Liver (tissue), 3 donors: Measurements from ENCODE around the gene ADCY4.

Source experiments
- EGR1 ChIP-seq, 2 donors: IDR thresholded peaks; 2 replicates each; pipeline ENCODE4 v1.6.1; 2016 to 2018; ENCODE audit warnings: antibody characterized with exemption in 2 of 2, low read depth in 2 of 2
- FOXA1 ChIP-seq: IDR thresholded peaks from 2 replicates; pipeline ENCODE4 v1.6.1; 2016; ENCODE audit warnings: antibody characterized with exemption
- MAX ChIP-seq: IDR thresholded peaks from 2 replicates; pipeline ENCODE4 v1.6.1; 2016; ENCODE audit warnings: antibody characterized with exemption
- TAF1 ChIP-seq: conservative IDR thresholded peaks from 2 replicates; pipeline ENCODE4 v1.6.1; 2016; ENCODE audit warnings: antibody characterized with exemption, mild to moderate bottlenecking
- TF ChIP-seq, protein P1 (sequence below): fragments of 150-350 bp; IDR thresholded peaks from 2 replicates; pipeline ENCODE4 v1.5.1; 2017; ENCODE audit warnings: improper control_type of control experiment, low read depth, low read length; ENCODE audit not compliant: missing input control
- TF ChIP-seq, protein P2 (sequence below): IDR thresholded peaks from 2 replicates; pipeline ENCODE4 v1.6.1; 2016; ENCODE audit warnings: antibody characterized with exemption, mild to moderate bottlenecking
- TF ChIP-seq, protein P3 (sequence below): IDR thresholded peaks from 2 replicates; pipeline ENCODE4 v1.6.1; 2016; ENCODE audit warnings: antibody characterized with exemption
- TF ChIP-seq, protein P4 (sequence below): IDR thresholded peaks from 2 replicates; pipeline ENCODE4 v1.6.1; 2016; ENCODE audit warnings: antibody characterized with exemption
- donor health status: healthy.
- donor health status: healthy.

- TF ChIP-seq, protein P1, sequence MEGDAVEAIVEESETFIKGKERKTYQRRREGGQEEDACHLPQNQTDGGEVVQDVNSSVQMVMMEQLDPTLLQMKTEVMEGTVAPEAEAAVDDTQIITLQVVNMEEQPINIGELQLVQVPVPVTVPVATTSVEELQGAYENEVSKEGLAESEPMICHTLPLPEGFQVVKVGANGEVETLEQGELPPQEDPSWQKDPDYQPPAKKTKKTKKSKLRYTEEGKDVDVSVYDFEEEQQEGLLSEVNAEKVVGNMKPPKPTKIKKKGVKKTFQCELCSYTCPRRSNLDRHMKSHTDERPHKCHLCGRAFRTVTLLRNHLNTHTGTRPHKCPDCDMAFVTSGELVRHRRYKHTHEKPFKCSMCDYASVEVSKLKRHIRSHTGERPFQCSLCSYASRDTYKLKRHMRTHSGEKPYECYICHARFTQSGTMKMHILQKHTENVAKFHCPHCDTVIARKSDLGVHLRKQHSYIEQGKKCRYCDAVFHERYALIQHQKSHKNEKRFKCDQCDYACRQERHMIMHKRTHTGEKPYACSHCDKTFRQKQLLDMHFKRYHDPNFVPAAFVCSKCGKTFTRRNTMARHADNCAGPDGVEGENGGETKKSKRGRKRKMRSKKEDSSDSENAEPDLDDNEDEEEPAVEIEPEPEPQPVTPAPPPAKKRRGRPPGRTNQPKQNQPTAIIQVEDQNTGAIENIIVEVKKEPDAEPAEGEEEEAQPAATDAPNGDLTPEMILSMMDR = no peak
- TF ChIP-seq, protein P2, sequence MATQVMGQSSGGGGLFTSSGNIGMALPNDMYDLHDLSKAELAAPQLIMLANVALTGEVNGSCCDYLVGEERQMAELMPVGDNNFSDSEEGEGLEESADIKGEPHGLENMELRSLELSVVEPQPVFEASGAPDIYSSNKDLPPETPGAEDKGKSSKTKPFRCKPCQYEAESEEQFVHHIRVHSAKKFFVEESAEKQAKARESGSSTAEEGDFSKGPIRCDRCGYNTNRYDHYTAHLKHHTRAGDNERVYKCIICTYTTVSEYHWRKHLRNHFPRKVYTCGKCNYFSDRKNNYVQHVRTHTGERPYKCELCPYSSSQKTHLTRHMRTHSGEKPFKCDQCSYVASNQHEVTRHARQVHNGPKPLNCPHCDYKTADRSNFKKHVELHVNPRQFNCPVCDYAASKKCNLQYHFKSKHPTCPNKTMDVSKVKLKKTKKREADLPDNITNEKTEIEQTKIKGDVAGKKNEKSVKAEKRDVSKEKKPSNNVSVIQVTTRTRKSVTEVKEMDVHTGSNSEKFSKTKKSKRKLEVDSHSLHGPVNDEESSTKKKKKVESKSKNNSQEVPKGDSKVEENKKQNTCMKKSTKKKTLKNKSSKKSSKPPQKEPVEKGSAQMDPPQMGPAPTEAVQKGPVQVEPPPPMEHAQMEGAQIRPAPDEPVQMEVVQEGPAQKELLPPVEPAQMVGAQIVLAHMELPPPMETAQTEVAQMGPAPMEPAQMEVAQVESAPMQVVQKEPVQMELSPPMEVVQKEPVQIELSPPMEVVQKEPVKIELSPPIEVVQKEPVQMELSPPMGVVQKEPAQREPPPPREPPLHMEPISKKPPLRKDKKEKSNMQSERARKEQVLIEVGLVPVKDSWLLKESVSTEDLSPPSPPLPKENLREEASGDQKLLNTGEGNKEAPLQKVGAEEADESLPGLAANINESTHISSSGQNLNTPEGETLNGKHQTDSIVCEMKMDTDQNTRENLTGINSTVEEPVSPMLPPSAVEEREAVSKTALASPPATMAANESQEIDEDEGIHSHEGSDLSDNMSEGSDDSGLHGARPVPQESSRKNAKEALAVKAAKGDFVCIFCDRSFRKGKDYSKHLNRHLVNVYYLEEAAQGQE = no peak
- TF ChIP-seq FOXA1 (no peak), TAF1 (no peak), MAX (no peak), EGR1 (IDR thresholded peaks at IDR 0.05; ENCODE audit: low read depth in 2 of 2) (no peak)
- TF ChIP-seq, protein P3, sequence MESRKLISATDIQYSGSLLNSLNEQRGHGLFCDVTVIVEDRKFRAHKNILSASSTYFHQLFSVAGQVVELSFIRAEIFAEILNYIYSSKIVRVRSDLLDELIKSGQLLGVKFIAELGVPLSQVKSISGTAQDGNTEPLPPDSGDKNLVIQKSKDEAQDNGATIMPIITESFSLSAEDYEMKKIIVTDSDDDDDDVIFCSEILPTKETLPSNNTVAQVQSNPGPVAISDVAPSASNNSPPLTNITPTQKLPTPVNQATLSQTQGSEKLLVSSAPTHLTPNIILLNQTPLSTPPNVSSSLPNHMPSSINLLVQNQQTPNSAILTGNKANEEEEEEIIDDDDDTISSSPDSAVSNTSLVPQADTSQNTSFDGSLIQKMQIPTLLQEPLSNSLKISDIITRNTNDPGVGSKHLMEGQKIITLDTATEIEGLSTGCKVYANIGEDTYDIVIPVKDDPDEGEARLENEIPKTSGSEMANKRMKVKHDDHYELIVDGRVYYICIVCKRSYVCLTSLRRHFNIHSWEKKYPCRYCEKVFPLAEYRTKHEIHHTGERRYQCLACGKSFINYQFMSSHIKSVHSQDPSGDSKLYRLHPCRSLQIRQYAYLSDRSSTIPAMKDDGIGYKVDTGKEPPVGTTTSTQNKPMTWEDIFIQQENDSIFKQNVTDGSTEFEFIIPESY = no peak
- TF ChIP-seq, protein P4, sequence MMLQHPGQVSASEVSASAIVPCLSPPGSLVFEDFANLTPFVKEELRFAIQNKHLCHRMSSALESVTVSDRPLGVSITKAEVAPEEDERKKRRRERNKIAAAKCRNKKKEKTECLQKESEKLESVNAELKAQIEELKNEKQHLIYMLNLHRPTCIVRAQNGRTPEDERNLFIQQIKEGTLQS = no peak
Observed at GRCh38 chr14:24285351-24285750, 49.5 kb downstream of the ADCY4 start.
